Mammary epithelial cell (primary cell): ENCODE measurements around the gene MAML3.

Experiments used
- EZH2 ChIP-seq: IDR thresholded peaks from 2 replicates; pipeline ENCODE4 v1.6.1; 2012; ENCODE audit warnings: low read length, inconsistent platforms, borderline replicate concordance
- TF ChIP-seq, protein P1 (sequence below), 2 donors: IDR thresholded peaks in 1 of 2; conservative IDR thresholded peaks in 1 of 2; 2 replicates each; pipeline ENCODE4 v1.5.1; 2011 to 2012; ENCODE audit warnings: inconsistent platforms in 2 of 2, low read length in 2 of 2, mild to moderate bottlenecking in 2 of 2, control low read depth in 1 of 2, low read depth in 1 of 2; ENCODE audit not compliant: insufficient read depth in 1 of 2; ENCODE audit errors: extremely low read depth in 1 of 2

DNA sequence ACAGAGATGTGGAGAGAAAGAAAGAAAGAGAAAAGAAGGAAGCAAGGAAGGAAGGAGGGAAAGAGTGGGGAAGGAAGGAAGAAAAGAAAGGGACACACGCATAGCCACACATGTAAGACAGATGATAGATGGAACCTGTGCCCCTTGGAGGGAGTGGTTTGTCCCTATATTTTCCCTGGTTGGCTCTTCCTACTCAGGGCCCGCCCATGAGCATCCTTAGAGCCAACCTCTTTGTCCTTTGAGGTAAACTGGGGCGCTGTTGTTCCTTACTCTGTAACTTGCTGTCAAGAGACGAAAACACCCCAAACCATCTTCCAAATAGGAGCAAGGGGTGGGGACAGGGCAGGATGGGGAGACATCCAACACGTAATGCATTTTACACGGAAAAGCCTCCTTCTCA, 220.9 kb downstream of the MAML3 start:
- TF ChIP-seq, protein P1, sequence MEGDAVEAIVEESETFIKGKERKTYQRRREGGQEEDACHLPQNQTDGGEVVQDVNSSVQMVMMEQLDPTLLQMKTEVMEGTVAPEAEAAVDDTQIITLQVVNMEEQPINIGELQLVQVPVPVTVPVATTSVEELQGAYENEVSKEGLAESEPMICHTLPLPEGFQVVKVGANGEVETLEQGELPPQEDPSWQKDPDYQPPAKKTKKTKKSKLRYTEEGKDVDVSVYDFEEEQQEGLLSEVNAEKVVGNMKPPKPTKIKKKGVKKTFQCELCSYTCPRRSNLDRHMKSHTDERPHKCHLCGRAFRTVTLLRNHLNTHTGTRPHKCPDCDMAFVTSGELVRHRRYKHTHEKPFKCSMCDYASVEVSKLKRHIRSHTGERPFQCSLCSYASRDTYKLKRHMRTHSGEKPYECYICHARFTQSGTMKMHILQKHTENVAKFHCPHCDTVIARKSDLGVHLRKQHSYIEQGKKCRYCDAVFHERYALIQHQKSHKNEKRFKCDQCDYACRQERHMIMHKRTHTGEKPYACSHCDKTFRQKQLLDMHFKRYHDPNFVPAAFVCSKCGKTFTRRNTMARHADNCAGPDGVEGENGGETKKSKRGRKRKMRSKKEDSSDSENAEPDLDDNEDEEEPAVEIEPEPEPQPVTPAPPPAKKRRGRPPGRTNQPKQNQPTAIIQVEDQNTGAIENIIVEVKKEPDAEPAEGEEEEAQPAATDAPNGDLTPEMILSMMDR (conservative IDR thresholded peaks at IDR 0.05 in 1 of 2, IDR thresholded peaks at IDR 0.05 in 1 of 2; ENCODE audit: extremely low read depth in 1 of 2, insufficient read depth in 1 of 2, low read depth in 1 of 2, low read length in 2 of 2): no peak
- TF ChIP-seq EZH2: no peak
